HFF-Myc (cell line): ENCODE results near the gene TIGD3.

Experiments
- DNase-seq: peaks from one replicate; pipeline ENCODE4 v3.0.0-alpha.2; 2011; ENCODE audit warnings: low read depth; ENCODE audit errors: extremely low read depth
- H3K4me3 ChIP-seq: replicated peaks from 2 replicates; pipeline ENCODE4 v1.5.1; 2011; ENCODE audit warnings: low read depth, mild to moderate bottlenecking, control low read depth, low read length
- TF ChIP-seq, protein P1 (sequence below): IDR thresholded peaks from 2 replicates; pipeline ENCODE4 v1.5.1; 2012; ENCODE audit warnings: mild to moderate bottlenecking, low read depth, low read length, control low read depth; ENCODE audit errors: missing control alignments

Gene TIGD3

DNA sequence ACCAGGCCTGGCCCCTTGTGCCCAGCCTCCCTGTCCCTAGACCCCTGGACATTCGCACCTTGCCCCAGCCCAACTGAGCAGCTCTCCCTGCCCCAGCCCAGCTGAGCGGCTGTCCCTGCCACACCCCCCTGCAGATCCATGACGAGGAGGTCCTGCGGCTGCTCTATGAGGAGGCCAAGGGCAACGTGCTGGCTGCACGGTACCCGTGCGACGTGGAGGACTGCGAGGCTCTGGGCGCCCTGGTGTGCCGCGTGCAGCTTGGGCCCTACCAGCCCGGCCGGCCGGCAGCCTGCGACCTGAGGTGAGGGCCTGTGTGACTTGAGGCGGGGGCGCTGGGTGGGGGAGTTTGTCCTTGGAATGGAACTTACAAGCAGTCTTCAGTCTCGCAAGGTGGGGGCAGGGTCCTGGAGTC lies 39.6 kb downstream of the TIGD3 start:
- TF ChIP-seq, protein P1, sequence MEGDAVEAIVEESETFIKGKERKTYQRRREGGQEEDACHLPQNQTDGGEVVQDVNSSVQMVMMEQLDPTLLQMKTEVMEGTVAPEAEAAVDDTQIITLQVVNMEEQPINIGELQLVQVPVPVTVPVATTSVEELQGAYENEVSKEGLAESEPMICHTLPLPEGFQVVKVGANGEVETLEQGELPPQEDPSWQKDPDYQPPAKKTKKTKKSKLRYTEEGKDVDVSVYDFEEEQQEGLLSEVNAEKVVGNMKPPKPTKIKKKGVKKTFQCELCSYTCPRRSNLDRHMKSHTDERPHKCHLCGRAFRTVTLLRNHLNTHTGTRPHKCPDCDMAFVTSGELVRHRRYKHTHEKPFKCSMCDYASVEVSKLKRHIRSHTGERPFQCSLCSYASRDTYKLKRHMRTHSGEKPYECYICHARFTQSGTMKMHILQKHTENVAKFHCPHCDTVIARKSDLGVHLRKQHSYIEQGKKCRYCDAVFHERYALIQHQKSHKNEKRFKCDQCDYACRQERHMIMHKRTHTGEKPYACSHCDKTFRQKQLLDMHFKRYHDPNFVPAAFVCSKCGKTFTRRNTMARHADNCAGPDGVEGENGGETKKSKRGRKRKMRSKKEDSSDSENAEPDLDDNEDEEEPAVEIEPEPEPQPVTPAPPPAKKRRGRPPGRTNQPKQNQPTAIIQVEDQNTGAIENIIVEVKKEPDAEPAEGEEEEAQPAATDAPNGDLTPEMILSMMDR = no peak
- DNase-seq = no peak

DNA sequence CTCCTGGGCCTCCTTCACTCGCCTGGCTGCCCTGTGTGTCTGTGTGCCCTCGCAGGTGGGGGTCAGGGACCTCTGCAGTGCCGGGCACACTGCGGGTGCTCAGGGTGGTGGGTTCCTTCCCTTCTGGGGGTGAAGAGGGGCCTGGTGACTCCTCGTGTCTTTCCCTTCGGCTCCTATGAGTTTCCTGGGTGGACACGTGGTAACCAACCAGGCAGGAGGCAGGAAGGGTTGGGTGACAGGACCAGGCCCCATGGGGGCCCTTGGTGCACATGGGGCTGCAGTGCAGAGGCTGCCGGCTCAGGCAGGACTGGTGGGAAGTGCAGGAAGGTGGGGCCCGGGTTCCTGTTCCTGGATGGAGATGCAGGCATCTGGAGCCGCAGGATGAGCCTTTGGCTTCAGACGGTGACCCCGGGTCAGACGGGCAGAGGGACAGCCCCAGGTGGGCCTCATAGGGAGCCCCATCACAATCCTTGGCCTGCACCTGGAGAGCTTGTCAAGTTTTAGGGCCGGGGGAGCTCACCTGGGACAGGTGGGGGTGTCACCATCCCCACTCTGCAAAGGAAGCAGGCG lies 41.5 kb downstream of the TIGD3 start:
- no peak for DNase-seq

More for the DNA sequence above, 39.6 kb downstream of the TIGD3 start:
- H3K4me3 ChIP-seq = no peak overlapping the region

DNA sequence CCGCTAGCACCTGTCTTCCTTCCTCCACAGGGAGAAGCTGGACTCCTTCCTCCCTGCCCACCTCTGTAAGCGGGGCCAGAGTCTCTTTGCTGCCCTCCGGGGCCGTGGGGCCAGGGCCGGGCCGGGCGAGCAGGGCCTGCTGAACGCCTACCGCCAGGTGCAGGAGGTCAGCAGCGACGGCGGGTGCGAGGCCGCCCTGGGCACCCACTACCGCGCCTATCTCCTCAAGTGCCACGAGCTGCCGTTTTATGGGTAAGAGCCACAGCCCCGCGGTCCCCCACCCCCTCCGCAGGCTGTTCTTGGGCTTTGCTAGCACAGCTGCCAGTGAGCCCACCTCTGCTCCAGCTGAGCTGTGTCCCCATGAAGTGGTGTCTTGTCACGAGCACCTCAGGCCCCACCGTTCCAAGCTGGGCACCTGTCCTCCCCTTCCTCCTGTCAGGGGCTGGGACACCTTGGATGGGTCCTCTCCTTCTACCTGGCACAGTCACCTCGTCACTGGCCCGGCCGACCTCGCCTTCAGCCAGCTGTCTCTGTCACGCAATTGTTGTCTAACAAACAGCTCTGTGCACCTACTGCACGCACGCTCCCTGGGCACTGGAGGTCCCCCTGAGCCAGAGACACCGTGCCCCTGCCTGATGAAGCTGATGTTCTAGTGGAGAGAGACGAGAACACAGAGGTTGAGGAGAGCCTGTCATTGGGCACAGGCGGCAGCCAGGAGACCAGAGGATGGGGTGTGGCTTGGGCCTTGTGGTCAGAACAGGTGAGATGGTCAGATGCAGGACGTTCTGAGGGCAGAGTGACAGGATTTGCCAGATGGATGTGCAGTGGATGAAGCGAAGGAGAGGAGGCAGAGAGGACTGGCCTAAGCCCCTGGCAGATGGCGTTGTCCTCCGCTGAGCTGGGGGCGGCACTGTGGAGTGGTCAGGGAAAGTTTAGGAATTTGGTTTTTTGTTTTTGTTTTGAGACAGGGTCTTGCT lies 42.5 kb downstream of the TIGD3 start:
- no peak for DNase-seq
- no peak overlapping the region for H3K4me3 ChIP-seq
- TF ChIP-seq, protein P1 = no peak

More for the DNA sequence above, 41.5 kb downstream of the TIGD3 start:
- H3K4me3 ChIP-seq = no peak overlapping the region
- TF ChIP-seq, protein P1 = no peak

DNA sequence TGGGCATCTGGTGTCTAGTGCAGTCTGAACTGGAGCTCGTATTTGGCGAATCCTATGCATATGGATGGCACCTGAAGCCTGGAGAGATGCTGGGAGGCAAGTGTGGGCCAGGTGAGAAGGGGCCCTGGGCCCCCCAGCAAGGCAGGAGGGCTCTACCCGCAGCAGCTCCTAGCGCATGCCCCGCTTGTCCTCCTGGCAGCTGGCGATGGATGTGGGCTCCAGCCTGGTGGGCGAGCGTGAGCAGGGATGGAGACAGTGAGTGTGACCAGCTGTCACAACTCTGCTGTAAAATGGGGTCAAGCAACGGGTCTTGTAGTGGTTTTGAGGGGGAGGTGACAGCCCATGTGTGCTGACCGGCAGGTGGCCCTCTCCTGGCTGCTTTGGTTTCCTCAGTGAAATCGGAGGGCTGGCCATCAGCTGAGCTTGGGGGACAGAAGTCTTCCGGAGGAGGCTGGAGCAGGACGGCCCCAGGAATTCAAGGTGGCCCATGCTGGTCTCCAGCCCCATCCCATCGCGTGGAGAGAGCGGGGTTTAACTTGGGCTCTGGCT lies 43.9 kb downstream of the TIGD3 start:
- TF ChIP-seq, protein P1 = no peak

DNA sequence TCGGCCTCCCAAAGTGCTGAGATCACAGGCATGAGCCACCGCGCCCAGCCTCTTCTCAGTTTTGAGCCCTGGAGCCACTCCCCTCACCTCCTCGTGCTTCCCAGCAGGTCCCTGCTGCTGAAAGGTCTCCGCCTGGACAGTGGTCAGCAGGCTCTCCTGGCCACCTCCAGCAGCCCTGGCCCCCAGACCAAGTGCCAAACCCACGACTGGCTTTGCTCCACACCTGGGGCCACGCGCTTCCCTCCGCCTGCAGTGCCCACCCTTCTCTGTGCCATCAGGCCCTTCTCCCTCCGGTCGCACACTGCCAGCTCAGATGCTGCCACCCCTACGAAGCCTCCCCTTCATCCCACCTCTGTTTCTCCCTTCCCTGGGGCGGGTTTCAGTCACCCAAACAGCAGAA lies 44.7 kb downstream of the TIGD3 start:
- TF ChIP-seq, protein P1 = no peak
- H3K4me3 ChIP-seq = no peak overlapping the region
- DNase-seq = no peak

More for the DNA sequence above, 43.9 kb downstream of the TIGD3 start:
- no peak for DNase-seq
- no peak overlapping the region for H3K4me3 ChIP-seq

- H3K4me3 ChIP-seq = no peak overlapping the region
- DNase-seq = no peak
- TF ChIP-seq, protein P1 = no peak
Measured at GRCh38 chr11:65399845-65400244, 45.3 kb downstream of the TIGD3 start.
